IPS-18a (cell line): Measurements from ENCODE around the gene SERPINB3.
"Not testable (repeated sequence)": the region's sequence is repeated elsewhere in the genome, so short reads cannot be mapped to it uniquely, and the experiment has no call there.

ENCODE experiments used
- H3K27ac ChIP-seq: one replicate; pipeline ENCODE4 v1.5.1; 2013; ENCODE audit warnings: low read length
- H3K27me3 ChIP-seq: one replicate; pipeline ENCODE4 v1.6.1; 2013; ENCODE audit warnings: mild to moderate bottlenecking, low read length; ENCODE audit not compliant: control insufficient read depth, insufficient read depth
- H3K36me3 ChIP-seq: one replicate; pipeline ENCODE4 v1.6.1; 2013; ENCODE audit warnings: low read depth, low read length; ENCODE audit not compliant: control insufficient read depth
- H3K4me1 ChIP-seq: one replicate; pipeline ENCODE4 v1.6.1; 2013; ENCODE audit warnings: low read depth, low read length; ENCODE audit not compliant: control insufficient read depth
- H3K4me3 ChIP-seq: one replicate; pipeline ENCODE4 v1.5.1; 2013; ENCODE audit warnings: low read length
- H3K9ac ChIP-seq: one replicate; pipeline ENCODE4 v1.6.1; 2013; ENCODE audit warnings: mild to moderate bottlenecking, low read length, moderate library complexity
- H3K9me3 ChIP-seq: one replicate; pipeline ENCODE4 v1.6.1; 2013; ENCODE audit warnings: low read depth, low read length; ENCODE audit not compliant: control insufficient read depth

The SERPINB3 gene

GRCh38 chr18:63644142-63644541 is 17.6 kb downstream of the SERPINB3 start, which contains the start of gene SERPINB4:
SERPINB4 (minus strand) TSS chr18:63644256; CDS start chr18:63643577, 679 bp downstream.
- H3K9ac ChIP-seq, H3K4me3 ChIP-seq, H3K27ac ChIP-seq, H3K36me3 ChIP-seq, H3K27me3 ChIP-seq, H3K4me1 ChIP-seq, H3K9me3 ChIP-seq: not testable (repeated sequence)

GRCh38 chr18:63642668-63643356 is 18.9 kb downstream of the SERPINB3 start:
- H3K9ac ChIP-seq, H3K36me3 ChIP-seq: not testable (repeated sequence)

GRCh38 chr18:63641157-63641680 is 20.5 kb downstream of the SERPINB3 start:
- H3K4me1 ChIP-seq, H3K9me3 ChIP-seq, H3K36me3 ChIP-seq, H3K27ac ChIP-seq, H3K27me3 ChIP-seq, H3K4me3 ChIP-seq, H3K9ac ChIP-seq: not testable (repeated sequence)

More at GRCh38 chr18:63642668-63643356, 18.9 kb downstream of the SERPINB3 start:
- not testable (repeated sequence) for H3K27me3 ChIP-seq, H3K4me1 ChIP-seq, H3K27ac ChIP-seq, H3K9me3 ChIP-seq, H3K4me3 ChIP-seq

GRCh38 chr18:63637703-63638102 is 24.0 kb downstream of the SERPINB3 start:
- H3K9me3 ChIP-seq: no peaks in the 10 kb centered on the region
- H3K9ac ChIP-seq: no peak overlapping the region
- no peaks in the 10 kb centered on the region for H3K36me3 ChIP-seq
- peaks cover 5% of the 10 kb centered on the region for H3K4me1 ChIP-seq
- no peak overlapping the region for H3K27ac ChIP-seq
- no peak overlapping the region for H3K4me3 ChIP-seq
- H3K27me3 ChIP-seq: no peaks in the 10 kb centered on the region

- no peak overlapping the region for H3K9ac ChIP-seq
- H3K27me3 ChIP-seq: no peaks in the 10 kb centered on the region
These were observed 33.9 kb downstream of the SERPINB3 start for GRCh38 chr18:63627819-63628218.

GRCh38 chr18:63626431-63626830 is 35.3 kb downstream of the SERPINB3 start:
- H3K9ac ChIP-seq: no peak overlapping the region
- H3K27ac ChIP-seq: no peak overlapping the region
- no peak overlapping the region for H3K4me3 ChIP-seq
- no peaks in the 10 kb centered on the region for H3K4me1 ChIP-seq
- H3K36me3 ChIP-seq: no peaks in the 10 kb centered on the region
- peaks cover 24% of the 10 kb centered on the region for H3K9me3 ChIP-seq
- H3K27me3 ChIP-seq: no peaks in the 10 kb centered on the region

More at GRCh38 chr18:63627819-63628218, 33.9 kb downstream of the SERPINB3 start:
- Histone ChIP-seq H3K9me3 (peaks cover 24% of the 10 kb centered on the region), H3K4me1 (no peaks in the 10 kb centered on the region), H3K27ac (no peak overlapping the region), H3K4me3 (no peak overlapping the region), H3K36me3 (no peaks in the 10 kb centered on the region)

- Histone ChIP-seq H3K4me1 (no peaks in the 10 kb centered on the region), H3K9me3 (peaks cover 24% of the 10 kb centered on the region), H3K27me3 (no peaks in the 10 kb centered on the region), H3K36me3 (no peaks in the 10 kb centered on the region), H3K27ac (no peak overlapping the region), H3K9ac (no peak overlapping the region), H3K4me3 (no peak overlapping the region)
These were observed 36.8 kb downstream of the SERPINB3 start for GRCh38 chr18:63624863-63625262.

- Histone ChIP-seq H3K27ac (no peak overlapping the region), H3K36me3 (no peaks in the 10 kb centered on the region), H3K27me3 (no peaks in the 10 kb centered on the region), H3K4me3 (no peak overlapping the region), H3K9ac (no peak overlapping the region), H3K9me3 (peaks cover 13% of the 10 kb centered on the region), H3K4me1 (peaks cover 3% of the 10 kb centered on the region)
These were observed 42.0 kb downstream of the SERPINB3 start for GRCh38 chr18:63619661-63620060.

- Histone ChIP-seq H3K27ac (no peak overlapping the region), H3K4me3 (no peak overlapping the region), H3K4me1 (peaks cover 3% of the 10 kb centered on the region), H3K9ac (no peak overlapping the region), H3K36me3 (no peaks in the 10 kb centered on the region), H3K9me3 (no peaks in the 10 kb centered on the region), H3K27me3 (no peaks in the 10 kb centered on the region)
These were observed 43.8 kb downstream of the SERPINB3 start for GRCh38 chr18:63617915-63618234.

- peaks cover 3% of the 10 kb centered on the region for H3K4me1 ChIP-seq
- no peak overlapping the region for H3K9ac ChIP-seq
- H3K36me3 ChIP-seq: no peaks in the 10 kb centered on the region
- no peak overlapping the region for H3K4me3 ChIP-seq
- no peak overlapping the region for H3K27ac ChIP-seq
- no peaks in the 10 kb centered on the region for H3K27me3 ChIP-seq
- no peaks in the 10 kb centered on the region for H3K9me3 ChIP-seq
These were observed 44.4 kb downstream of the SERPINB3 start for GRCh38 chr18:63617049-63617914.

GRCh38 chr18:63613420-63613819 is 48.3 kb downstream of the SERPINB3 start:
- Histone ChIP-seq H3K4me3 (no peak overlapping the region), H3K4me1 (peaks cover 3% of the 10 kb centered on the region), H3K27ac (no peak overlapping the region), H3K9ac (no peak overlapping the region), H3K27me3 (no peaks in the 10 kb centered on the region), H3K9me3 (no peaks in the 10 kb centered on the region), H3K36me3 (no peaks in the 10 kb centered on the region)
